Stomach smooth muscle (tissue), 2 donors: Measurements from ENCODE around the gene SLFN5.
"Not testable (repeated sequence)": the region's sequence is repeated elsewhere in the genome, so short reads cannot be mapped to it uniquely, and the experiment has no call there.

ENCODE experiments used
- H3K27ac ChIP-seq: one replicate; pipeline ENCODE4 v1.7.0; 2013; ENCODE audit warnings: mild to moderate bottlenecking, low read length, inconsistent platforms
- H3K27me3 ChIP-seq, 2 donors: one replicate each; pipeline ENCODE4 v1.7.0; 2013; ENCODE audit warnings: low read length in 2 of 2; ENCODE audit not compliant: insufficient read depth in 2 of 2, control insufficient read depth in 1 of 2
- H3K36me3 ChIP-seq, 2 donors: one replicate each; pipeline ENCODE4 v1.7.0; 2013; ENCODE audit warnings: low read length in 2 of 2; ENCODE audit not compliant: control insufficient read depth in 2 of 2, insufficient read depth in 2 of 2
- H3K4me1 ChIP-seq: one replicate; pipeline ENCODE4 v1.7.0; 2013; ENCODE audit warnings: low read length; ENCODE audit not compliant: control insufficient read depth, insufficient read depth
- H3K4me3 ChIP-seq, 2 donors: one replicate each; pipeline ENCODE4 v1.7.0; 2013; ENCODE audit warnings: low read length in 2 of 2
- H3K9ac ChIP-seq, 2 donors: one replicate each; pipeline ENCODE4 v1.7.0; 2013; ENCODE audit warnings: low read length in 2 of 2, mild to moderate bottlenecking in 1 of 2
- H3K9me3 ChIP-seq, 2 donors: one replicate each; pipeline ENCODE4 v1.7.0; 2013; ENCODE audit warnings: low read length in 2 of 2; ENCODE audit not compliant: control insufficient read depth in 2 of 2
- donor health status: healthy.
- donor health status: Pancreatic carcinoma.

Gene SLFN5

GRCh38 chr17:35259001-35259400 lies 16.1 kb downstream of the SLFN5 start:
- no peak overlapping the region for H3K9ac ChIP-seq
- no peak overlapping the region for H3K4me3 ChIP-seq
- no peaks in the 10 kb centered on the region for H3K9me3 ChIP-seq
- H3K27ac ChIP-seq, result no peak overlapping the region
- peaks cover 7 to 9% of the 10 kb centered on the region in 2 donors for H3K36me3 ChIP-seq
- H3K4me1 ChIP-seq, result peaks cover 18% of the 10 kb centered on the region
- no peaks in the 10 kb centered on the region for H3K27me3 ChIP-seq

GRCh38 chr17:35265071-35265470 lies 22.2 kb downstream of the SLFN5 start:
- Histone ChIP-seq H3K27ac (no peak overlapping the region), H3K4me3 (no peak overlapping the region), H3K9ac (no peak overlapping the region), H3K4me1 (no peaks in the 10 kb centered on the region), H3K27me3 (no peaks in the 10 kb centered on the region), H3K36me3 (peaks cover 24 to 30% of the 10 kb centered on the region in 2 donors), H3K9me3 (no peaks in the 10 kb centered on the region)

- Histone ChIP-seq H3K4me1 (no peaks in the 10 kb centered on the region), H3K4me3 (no peak overlapping the region), H3K27ac (no peak overlapping the region), H3K27me3 (no peaks in the 10 kb centered on the region), H3K9me3 (no peaks in the 10 kb centered on the region), H3K36me3 (peaks cover 24 to 30% of the 10 kb centered on the region in 2 donors), H3K9ac (no peak overlapping the region)
Observed at GRCh38 chr17:35265566-35266141, 22.8 kb downstream of the SLFN5 start.

- H3K9me3 ChIP-seq, H3K27ac ChIP-seq, H3K36me3 ChIP-seq, H3K4me1 ChIP-seq, H3K4me3 ChIP-seq, H3K9ac ChIP-seq, H3K27me3 ChIP-seq: not testable (repeated sequence)
Observed at GRCh38 chr17:35274167-35275066, 31.5 kb downstream of the SLFN5 start.

DNA sequence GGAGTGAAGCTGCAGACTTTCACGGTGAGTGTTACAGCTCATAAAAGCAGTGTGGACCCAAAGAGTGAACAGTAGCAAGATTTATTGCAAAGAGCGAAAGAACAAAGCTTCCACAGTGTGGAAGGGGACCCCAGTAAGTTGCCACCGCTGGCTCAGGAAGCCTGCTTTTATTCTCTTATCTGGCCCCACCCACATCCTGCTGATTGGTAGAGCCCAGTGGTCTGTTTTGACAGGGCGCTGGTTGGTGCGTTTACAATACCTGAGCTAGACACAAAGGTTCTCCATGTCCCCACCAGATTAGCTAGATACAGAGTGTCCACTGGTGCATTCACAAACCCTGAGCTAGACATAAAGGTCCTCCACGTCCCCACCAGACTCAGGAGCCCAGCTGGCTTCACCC lies 35.6 kb downstream of the SLFN5 start:
- not testable (repeated sequence) for H3K9ac ChIP-seq, H3K27ac ChIP-seq, H3K27me3 ChIP-seq, H3K4me3 ChIP-seq, H3K36me3 ChIP-seq, H3K4me1 ChIP-seq, H3K9me3 ChIP-seq

GRCh38 chr17:35278876-35279275 lies 36.0 kb downstream of the SLFN5 start:
- not testable (repeated sequence) for H3K9me3 ChIP-seq, H3K27me3 ChIP-seq, H3K4me1 ChIP-seq, H3K4me3 ChIP-seq, H3K27ac ChIP-seq, H3K9ac ChIP-seq, H3K36me3 ChIP-seq

DNA sequence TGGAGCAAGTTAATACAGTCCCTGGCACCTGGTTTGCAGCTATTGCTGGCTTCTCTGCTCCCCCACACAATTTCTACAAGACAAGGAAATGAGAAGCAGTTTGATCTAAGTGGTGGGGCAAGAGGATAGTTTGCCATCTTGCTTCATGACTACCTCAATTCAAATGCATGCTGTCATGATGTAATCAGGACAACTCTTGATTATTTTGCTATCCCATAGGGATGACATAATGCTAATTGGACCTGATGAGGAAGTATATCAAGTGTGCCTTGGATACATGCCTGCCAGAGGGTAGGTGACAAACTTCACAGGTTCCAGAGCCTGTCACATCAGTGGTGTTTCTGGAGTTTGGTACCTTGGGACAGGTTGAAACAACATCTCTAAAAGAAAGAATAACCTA lies 40.9 kb downstream of the SLFN5 start:
- H3K4me1 ChIP-seq, result no peaks in the 10 kb centered on the region
- H3K36me3 ChIP-seq, result no peaks in the 10 kb centered on the region
- no peak overlapping the region for H3K4me3 ChIP-seq
- no peak overlapping the region for H3K9ac ChIP-seq
- H3K27me3 ChIP-seq, result no peaks in the 10 kb centered on the region
- H3K27ac ChIP-seq, result no peak overlapping the region
- no peaks in the 10 kb centered on the region for H3K9me3 ChIP-seq

DNA sequence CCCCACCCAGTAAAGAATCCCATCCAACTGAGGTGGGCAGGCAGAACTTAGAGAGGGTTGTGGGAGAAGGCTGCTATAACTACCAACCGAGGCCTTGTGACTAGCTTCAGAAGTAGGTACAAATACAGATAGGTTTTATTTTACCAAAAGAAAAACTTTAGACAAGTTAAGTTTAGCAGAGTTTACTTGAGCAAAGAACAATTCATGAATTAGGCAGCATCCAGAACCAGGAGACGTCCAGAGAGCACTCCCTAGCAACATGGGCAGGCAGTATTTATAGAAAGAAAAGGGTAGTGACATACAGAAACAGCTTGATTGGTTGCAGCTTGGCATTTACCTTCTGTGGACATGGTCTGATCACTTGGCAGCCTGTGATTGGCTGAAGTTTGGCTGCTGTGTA lies 42.1 kb downstream of the SLFN5 start:
- Histone ChIP-seq H3K9ac (no peak overlapping the region), H3K4me3 (no peak overlapping the region), H3K9me3 (no peaks in the 10 kb centered on the region), H3K4me1 (no peaks in the 10 kb centered on the region), H3K27me3 (no peaks in the 10 kb centered on the region), H3K27ac (no peak overlapping the region), H3K36me3 (no peaks in the 10 kb centered on the region)

GRCh38 chr17:35286120-35286781 lies 43.4 kb downstream of the SLFN5 start:
- Histone ChIP-seq H3K4me3 (no peak overlapping the region), H3K4me1 (no peaks in the 10 kb centered on the region), H3K9me3 (no peaks in the 10 kb centered on the region), H3K9ac (no peak overlapping the region), H3K27me3 (no peaks in the 10 kb centered on the region), H3K36me3 (no peaks in the 10 kb centered on the region), H3K27ac (no peak overlapping the region)

DNA sequence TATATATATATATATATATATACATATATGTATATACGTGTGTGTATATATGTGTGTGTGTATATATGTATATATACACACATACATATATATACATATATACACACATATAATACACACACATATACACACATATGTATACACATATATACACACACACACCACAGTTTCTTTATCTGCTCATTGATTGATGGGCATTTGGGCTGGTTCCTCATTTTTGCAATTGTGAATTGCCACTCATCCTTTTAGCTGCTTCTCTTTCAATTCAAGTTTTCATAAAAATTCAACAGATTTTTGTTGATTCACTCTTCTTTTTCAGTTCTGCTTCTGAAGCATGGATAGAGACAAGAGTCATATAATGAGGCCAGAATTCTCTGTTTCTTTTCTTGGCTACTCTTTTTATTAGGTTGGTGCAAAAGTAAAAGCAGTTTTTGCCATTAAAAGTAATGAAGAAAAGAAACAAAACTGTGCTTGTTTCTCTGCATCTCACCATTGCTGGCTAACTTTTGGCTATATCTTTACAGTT lies 44.5 kb downstream of the SLFN5 start:
- Histone ChIP-seq H3K36me3 (no peaks in the 10 kb centered on the region), H3K9me3 (no peaks in the 10 kb centered on the region), H3K27me3 (no peaks in the 10 kb centered on the region), H3K4me1 (no peaks in the 10 kb centered on the region), H3K27ac (no peak overlapping the region), H3K4me3 (no peak overlapping the region), H3K9ac (no peak overlapping the region)
